HG03196 (cell line): ENCODE results near the gene CACNA2D4.

Experiments
- ATAC-seq: cut with Tn5 transposase; IDR thresholded peaks from one replicate; pipeline ENCODE4 v1.9.1; 2021; ENCODE audit not compliant: unreplicated experiment

The CACNA2D4 gene

GRCh38 chr12:1758887-1759286 is 159.6 kb downstream of the CACNA2D4 start:
- ATAC-seq = no peak

GRCh38 chr12:1758376-1758775 is 160.1 kb downstream of the CACNA2D4 start:
- no peak for ATAC-seq

- no peak for ATAC-seq
Measured at GRCh38 chr12:1750300-1750699, 168.2 kb downstream of the CACNA2D4 start.

DNA sequence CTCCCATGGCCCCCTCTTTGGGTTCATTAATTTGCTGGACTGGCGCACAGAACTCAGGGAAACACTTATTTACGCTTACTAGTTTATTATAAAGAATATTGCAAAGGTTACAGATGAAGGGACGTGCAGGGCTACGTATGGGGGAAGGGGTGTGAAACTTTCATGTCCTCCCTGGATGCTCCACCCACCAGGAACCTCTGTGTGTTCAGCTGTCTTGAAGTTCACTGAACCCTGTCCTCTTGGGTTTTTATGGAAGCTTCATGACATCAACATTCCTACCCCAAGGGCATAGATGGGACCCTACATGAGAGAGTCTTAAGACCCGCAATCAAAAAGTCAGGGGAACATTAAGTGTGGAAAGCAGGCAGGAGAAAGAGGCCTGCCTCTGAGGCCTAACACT is 169.4 kb downstream of the CACNA2D4 start:
- ATAC-seq = no peak

DNA sequence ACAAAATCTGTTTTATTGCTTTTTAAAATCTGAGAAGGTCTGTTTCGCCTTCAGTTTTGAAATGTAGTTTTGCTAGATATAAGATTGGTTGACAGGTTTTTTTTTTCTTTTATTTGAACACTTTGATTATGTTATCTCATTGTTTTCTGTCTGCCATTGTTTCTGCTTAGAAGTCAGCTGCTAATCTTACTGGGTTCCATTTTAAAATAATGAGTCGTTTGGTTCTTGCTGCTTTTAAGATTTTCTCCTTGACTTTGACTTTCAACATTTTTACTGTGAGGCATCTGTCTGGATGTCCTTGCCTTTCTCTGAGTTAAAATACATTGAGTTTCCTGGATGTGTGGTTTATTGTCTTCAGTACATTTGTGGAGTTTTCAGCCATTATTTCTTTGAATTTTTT is 170.8 kb downstream of the CACNA2D4 start:
- ATAC-seq = no peak

DNA sequence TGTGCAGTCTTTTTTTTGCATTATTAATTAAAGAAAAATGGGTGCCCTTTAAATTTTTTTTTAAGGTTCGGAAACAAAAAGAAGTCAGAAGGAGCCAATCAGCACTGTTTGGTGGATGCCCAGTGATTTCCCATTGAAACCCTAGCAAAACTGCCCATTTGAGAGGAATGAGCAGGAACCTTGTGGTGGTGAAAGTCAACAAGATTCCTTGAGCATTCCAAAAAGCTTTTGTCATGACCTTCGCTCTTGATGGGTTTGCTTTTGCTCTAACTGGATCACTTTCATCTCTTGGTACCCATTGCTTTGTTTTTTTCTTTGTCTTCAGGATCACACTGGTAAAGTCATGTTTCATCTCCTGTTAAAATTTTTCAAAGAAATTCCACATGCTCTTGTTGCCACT is 173.5 kb downstream of the CACNA2D4 start:
- ATAC-seq = no peak
